Trophoblast cell (in vitro differentiated cells and primary cell): ENCODE measurements around the gene GYS2.

Source experiments
- DNase-seq, 2 donors: peaks; one replicate each; pipeline ENCODE4 v3.0.0-alpha.2; 2016
- H2AFZ ChIP-seq: 2 replicates; pipeline ENCODE4 v1.6.1; 2013; ENCODE audit warnings: low read length, moderate library complexity, mild to moderate bottlenecking; ENCODE audit not compliant: insufficient read depth, poor library complexity
- H2AK5ac ChIP-seq: 2 replicates; pipeline ENCODE4 v1.6.1; 2013; ENCODE audit warnings: mild to moderate bottlenecking, low read length
- H2BK120ac ChIP-seq: 2 replicates; pipeline ENCODE4 v1.6.1; 2013; ENCODE audit warnings: low read length, mild to moderate bottlenecking, moderate library complexity; ENCODE audit not compliant: insufficient read depth, poor library complexity
- H2BK12ac ChIP-seq: 2 replicates; pipeline ENCODE4 v1.6.1; 2013; ENCODE audit warnings: mild to moderate bottlenecking, low read length, moderate library complexity
- H2BK5ac ChIP-seq: 2 replicates; pipeline ENCODE4 v1.6.1; 2013; ENCODE audit warnings: low read length, low read depth, moderate library complexity, mild to moderate bottlenecking; ENCODE audit not compliant: poor library complexity
- H3K14ac ChIP-seq: 2 replicates; pipeline ENCODE4 v1.6.1; 2013; ENCODE audit warnings: mild to moderate bottlenecking, low read length
- H3K18ac ChIP-seq: 2 replicates; pipeline ENCODE4 v1.6.1; 2013; ENCODE audit warnings: mild to moderate bottlenecking, low read length
- H3K23ac ChIP-seq: 2 replicates; pipeline ENCODE4 v1.6.1; 2013; ENCODE audit warnings: low read length
- H3K27ac ChIP-seq: 2 replicates; pipeline ENCODE4 v1.5.1; 2013; ENCODE audit warnings: low read depth, mild to moderate bottlenecking, inconsistent platforms, low read length, moderate library complexity
- H3K27me3 ChIP-seq: 2 replicates; pipeline ENCODE4 v1.6.1; 2013; ENCODE audit warnings: inconsistent platforms, mild to moderate bottlenecking, low read length, moderate library complexity; ENCODE audit not compliant: insufficient read depth
- H3K36me3 ChIP-seq, 2 experiments: 1 replicate in 1 of 2; 2 replicates in 1 of 2; pipeline ENCODE4 v1.6.1; 2013; ENCODE audit warnings: low read length in 2 of 2, mild to moderate bottlenecking in 2 of 2, moderate library complexity in 1 of 2; ENCODE audit not compliant: insufficient read depth in 2 of 2, control insufficient read depth in 1 of 2
- H3K4ac ChIP-seq: 2 replicates; pipeline ENCODE4 v1.6.1; 2013; ENCODE audit warnings: low read depth, mild to moderate bottlenecking, low read length, moderate library complexity
- H3K4me1 ChIP-seq, 2 experiments: 1 replicate in 1 of 2; 2 replicates in 1 of 2; pipeline ENCODE4 v1.6.1; 2013; ENCODE audit warnings: low read length in 2 of 2, mild to moderate bottlenecking in 2 of 2, moderate library complexity in 1 of 2; ENCODE audit not compliant: insufficient read depth in 2 of 2, control insufficient read depth in 1 of 2
- H3K4me2 ChIP-seq: 2 replicates; pipeline ENCODE4 v1.6.1; 2013; ENCODE audit warnings: inconsistent platforms, mild to moderate bottlenecking, low read length, moderate library complexity
- H3K4me3 ChIP-seq: 2 replicates; pipeline ENCODE4 v1.5.1; 2013; ENCODE audit warnings: mild to moderate bottlenecking, low read depth, low read length, inconsistent platforms
- H3K79me1 ChIP-seq: one replicate; pipeline ENCODE4 v1.6.1; 2013; ENCODE audit warnings: low read length
- H3K79me2 ChIP-seq: 2 replicates; pipeline ENCODE4 v1.6.1; 2013; ENCODE audit warnings: low read length, mild to moderate bottlenecking; ENCODE audit not compliant: control insufficient read depth, insufficient read depth, poor library complexity
- H3K9ac ChIP-seq: 2 replicates; pipeline ENCODE4 v1.6.1; 2013; ENCODE audit warnings: mild to moderate bottlenecking, low read length
- H3K9me3 ChIP-seq: 2 replicates; pipeline ENCODE4 v1.6.1; 2013; ENCODE audit warnings: low read depth, mild to moderate bottlenecking, control low read depth, inconsistent platforms, low read length; ENCODE audit not compliant: insufficient read depth
- H4K12ac ChIP-seq: 2 replicates; pipeline ENCODE4 v1.6.1; 2013; ENCODE audit warnings: low read depth, mild to moderate bottlenecking, low read length, moderate library complexity
- H4K8ac ChIP-seq: 2 replicates; pipeline ENCODE4 v1.6.1; 2013; ENCODE audit warnings: low read depth, mild to moderate bottlenecking, low read length, moderate library complexity
- H4K91ac ChIP-seq: one replicate; pipeline ENCODE4 v1.6.1; 2013; ENCODE audit warnings: low read depth, mild to moderate bottlenecking, low read length, moderate library complexity
- WGBS: extraction: QIAGEN DNeasy Blood & Tissue Kit; methylation state at CpG from one replicate; pipeline ENCODE4 v1.1.7; 2013; ENCODE audit warnings: missing lambda C conversion rate; ENCODE audit not compliant: insufficient read length, insufficient coverage; ENCODE audit errors: extremely low coverage; 5-methylcytosine and 5-hydroxymethylcytosine counted together

Gene GYS2

DNA sequence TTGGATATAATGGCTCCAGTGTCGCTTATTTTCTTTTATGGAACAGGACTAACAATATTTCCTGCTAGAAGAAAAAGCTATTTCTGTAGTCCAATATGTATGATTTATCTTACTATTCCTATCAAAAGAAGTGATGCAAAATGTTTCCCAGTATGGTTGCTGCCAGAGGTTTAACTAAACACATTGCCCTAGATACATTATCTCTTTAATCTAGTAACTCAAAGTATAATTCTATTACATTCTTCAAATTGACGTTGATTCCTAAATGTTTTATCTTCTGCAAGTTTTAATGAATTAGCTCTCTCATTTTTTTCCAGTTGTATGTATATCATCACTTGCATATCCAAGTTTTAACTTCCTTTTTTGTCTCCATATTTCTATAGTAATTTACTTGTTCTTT is 28.2 kb downstream of the GYS2 start:
- H3K27me3 ChIP-seq: no peaks in the 10 kb centered on the region
- no peak overlapping the region for H3K23ac ChIP-seq
- H3K79me2 ChIP-seq: no peaks in the 10 kb centered on the region
- no peak overlapping the region for H3K4me2 ChIP-seq
- no peak overlapping the region for H2BK5ac ChIP-seq
- WGBS: no CpG with 5 or more reads among the region's 2 CpGs
- H3K14ac ChIP-seq: no peak overlapping the region
- no peaks in the 10 kb centered on the region for H3K9me3 ChIP-seq
- no peak overlapping the region for H2BK12ac ChIP-seq
- H3K27ac ChIP-seq: no peak overlapping the region
- no peak overlapping the region for H2BK120ac ChIP-seq
- H3K79me1 ChIP-seq: no peaks in the 10 kb centered on the region
- no peak overlapping the region for H3K4ac ChIP-seq
- H3K4me1 ChIP-seq: no peaks in the 10 kb centered on the region
- H3K9ac ChIP-seq: no peak overlapping the region
- H3K36me3 ChIP-seq: no peaks in the 10 kb centered on the region
- no peak overlapping the region for H4K12ac ChIP-seq
- H3K18ac ChIP-seq: no peak overlapping the region
- H2AFZ ChIP-seq: no peak overlapping the region
- H3K4me3 ChIP-seq: no peak overlapping the region
- no peak overlapping the region for H2AK5ac ChIP-seq
- no peak for DNase-seq
- H4K8ac ChIP-seq: no peak overlapping the region
- H4K91ac ChIP-seq: no peak overlapping the region

DNA sequence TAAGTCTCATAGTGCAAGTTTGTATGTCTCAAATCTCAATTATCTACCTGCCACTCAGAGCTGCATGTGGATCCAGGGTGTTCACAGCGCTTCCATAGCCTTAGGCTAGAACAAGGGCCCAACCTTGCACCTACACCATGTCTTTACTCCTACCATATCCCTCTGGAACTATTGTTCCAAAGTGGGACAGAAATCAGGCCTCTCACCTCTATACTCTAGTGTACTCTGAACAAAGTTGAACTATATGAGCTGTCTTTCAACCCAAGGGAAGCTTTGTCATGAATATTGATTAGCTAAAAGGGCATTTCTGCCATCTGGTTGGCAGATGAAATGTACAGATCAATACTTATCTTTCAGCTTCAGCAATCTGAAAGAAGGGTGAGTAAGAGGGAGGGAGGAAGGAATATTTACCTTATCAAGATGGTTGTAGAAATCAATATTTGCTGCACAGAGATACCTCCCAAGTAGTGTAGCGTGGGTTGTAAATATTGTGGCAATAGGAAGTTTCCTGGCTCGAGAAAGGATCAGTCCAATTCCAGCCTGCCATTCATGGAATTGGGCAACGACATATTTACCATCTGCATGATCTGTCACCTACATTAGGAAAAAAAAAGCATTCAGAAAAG is 30.8 kb downstream of the GYS2 start:
- Histone ChIP-seq H2AFZ (no peak overlapping the region), H2AK5ac (no peak overlapping the region), H3K36me3 (no peaks in the 10 kb centered on the region), H4K12ac (no peak overlapping the region), H3K4ac (no peak overlapping the region), H4K91ac (no peak overlapping the region), H3K4me2 (no peak overlapping the region), H3K9me3 (no peaks in the 10 kb centered on the region), H4K8ac (no peak overlapping the region), H3K79me2 (no peaks in the 10 kb centered on the region), H3K4me3 (no peak overlapping the region), H3K18ac (no peak overlapping the region), H2BK120ac (no peak overlapping the region), H3K9ac (no peak overlapping the region), H3K14ac (no peak overlapping the region), H3K23ac (no peak overlapping the region), H2BK5ac (no peak overlapping the region), H3K4me1 (no peaks in the 10 kb centered on the region), H3K27me3 (no peaks in the 10 kb centered on the region), H3K27ac (no peak overlapping the region), H2BK12ac (no peak overlapping the region), H3K79me1 (no peaks in the 10 kb centered on the region)
- DNase-seq: no peak
- WGBS: no CpG with 5 or more reads among the region's 4 CpGs

DNA sequence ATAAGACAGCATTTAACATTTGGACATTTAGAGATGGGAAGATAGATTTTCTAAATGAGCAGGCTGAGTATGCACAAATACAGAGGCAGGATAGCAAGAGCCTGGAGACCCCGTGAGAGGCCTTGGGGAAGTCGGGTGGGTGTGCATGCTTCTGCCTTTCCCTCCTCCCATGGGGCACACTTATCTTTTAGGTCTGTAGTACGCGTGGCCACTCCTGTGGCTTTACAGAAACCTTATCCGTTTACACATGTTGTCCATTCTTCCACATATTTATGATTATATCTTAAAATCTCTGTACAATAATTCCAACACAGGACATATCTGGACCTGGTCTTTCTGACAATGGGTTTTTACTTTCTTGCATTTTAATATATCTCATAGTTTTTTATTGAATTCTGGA is 33.6 kb downstream of the GYS2 start:
- Histone ChIP-seq H3K4me1 (no peaks in the 10 kb centered on the region), H4K91ac (no peak overlapping the region), H3K23ac (no peak overlapping the region), H2BK120ac (no peak overlapping the region), H2BK5ac (no peak overlapping the region), H2AK5ac (no peak overlapping the region), H3K79me2 (no peaks in the 10 kb centered on the region), H3K18ac (no peak overlapping the region), H3K4me3 (no peak overlapping the region), H2AFZ (no peak overlapping the region), H3K4ac (no peak overlapping the region), H3K79me1 (no peaks in the 10 kb centered on the region), H3K14ac (no peak overlapping the region), H3K9me3 (no peaks in the 10 kb centered on the region), H3K36me3 (no peaks in the 10 kb centered on the region), H3K4me2 (no peak overlapping the region), H3K9ac (no peak overlapping the region), H2BK12ac (no peak overlapping the region), H3K27me3 (no peaks in the 10 kb centered on the region), H4K8ac (no peak overlapping the region), H4K12ac (no peak overlapping the region), H3K27ac (no peak overlapping the region)
- DNase-seq: no peak
- no CpG with 5 or more reads among the region's 5 CpGs for WGBS

DNA sequence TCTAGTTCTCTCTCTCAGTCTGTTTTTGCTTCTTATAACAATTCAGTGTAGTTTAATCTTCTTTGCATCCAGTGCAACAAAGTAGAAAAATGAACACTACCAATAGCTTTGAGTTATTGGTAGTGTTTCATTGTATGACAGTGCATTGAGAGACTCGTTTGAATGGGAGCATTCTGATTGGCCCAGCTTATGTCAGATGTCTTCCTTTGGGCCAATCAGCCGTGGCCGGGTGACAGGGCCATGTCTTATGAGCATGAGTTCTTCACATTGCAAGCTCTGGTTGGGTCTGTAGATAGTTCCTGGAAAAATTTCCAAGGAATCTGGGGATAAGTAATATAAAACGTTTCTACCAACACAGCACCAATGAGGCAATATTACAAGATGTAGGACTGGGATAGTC is 36.5 kb downstream of the GYS2 start:
- no peak overlapping the region for H3K4ac ChIP-seq
- no peak overlapping the region for H2BK5ac ChIP-seq
- no CpG with 5 or more reads among the region's 4 CpGs for WGBS
- H3K4me1 ChIP-seq: no peaks in the 10 kb centered on the region
- no peak overlapping the region for H3K14ac ChIP-seq
- no peak for DNase-seq
- no peak overlapping the region for H2AFZ ChIP-seq
- H3K9me3 ChIP-seq: no peaks in the 10 kb centered on the region
- H3K27me3 ChIP-seq: no peaks in the 10 kb centered on the region
- no peak overlapping the region for H4K12ac ChIP-seq
- H2BK120ac ChIP-seq: no peak overlapping the region
- no peak overlapping the region for H3K9ac ChIP-seq
- H3K27ac ChIP-seq: no peak overlapping the region
- H2BK12ac ChIP-seq: no peak overlapping the region
- H2AK5ac ChIP-seq: no peak overlapping the region
- no peak overlapping the region for H3K23ac ChIP-seq
- H3K18ac ChIP-seq: no peak overlapping the region
- no peaks in the 10 kb centered on the region for H3K36me3 ChIP-seq
- H3K79me2 ChIP-seq: no peaks in the 10 kb centered on the region
- no peak overlapping the region for H4K8ac ChIP-seq
- H3K4me3 ChIP-seq: no peak overlapping the region
- H4K91ac ChIP-seq: no peak overlapping the region
- H3K4me2 ChIP-seq: no peak overlapping the region
- no peaks in the 10 kb centered on the region for H3K79me1 ChIP-seq
